PC-3 (cell line): ENCODE measurements around the gene LRCH1.

Source experiments
- CTCF ChIP-seq: fragments of 300-600 bp; sonication (generic); conservative IDR thresholded peaks from 2 replicates; pipeline ENCODE4 v1.5.1; 2017; ENCODE audit warnings: antibody characterized with exemption, low read depth, mild to moderate bottlenecking, low read length
- EZH2 ChIP-seq: fragments of 300-600 bp; sonication (generic); IDR thresholded peaks from one replicate; pipeline ENCODE4 v1.6.1; 2017; ENCODE audit warnings: antibody characterized with exemption, mild to moderate bottlenecking, low read length; ENCODE audit not compliant: unreplicated experiment
- EZH2phosphoT487 ChIP-seq: fragments of 300-600 bp; sonication (generic); IDR thresholded peaks from 2 replicates; pipeline ENCODE4 v1.6.1; 2018; ENCODE audit warnings: mild to moderate bottlenecking, antibody characterized with exemption, low read length, borderline replicate concordance

GRCh38 chr13:46539231-46539630 is 13.7 kb upstream of the LRCH1 start:
- no peak for TF ChIP-seq CTCF
- no peak for TF ChIP-seq EZH2phosphoT487
- TF ChIP-seq EZH2: no peak
